Kidney epithelial cell (primary cell): ENCODE data around the gene ZNF438. TPM values are rescaled to one million over a fixed set of nuclear protein-coding genes. Genes with fewer than 3 reads are reported as not detected.

Experiments
- DNase-seq: peaks from one replicate; pipeline ENCODE4 v3.0.0-alpha.2; 2010; ENCODE audit warnings: low read depth
- H3K27me3 ChIP-seq: 2 replicates; pipeline ENCODE4 v1.6.0; 2011; ENCODE audit warnings: low read length; ENCODE audit not compliant: control insufficient read depth, insufficient read depth
- H3K36me3 ChIP-seq: 2 replicates; pipeline ENCODE4 v1.5.1; 2011; ENCODE audit warnings: low read length; ENCODE audit not compliant: control insufficient read depth, insufficient read depth
- H3K4me3 ChIP-seq: 2 replicates; pipeline ENCODE4 v1.5.1; 2011; ENCODE audit warnings: low read depth, mild to moderate bottlenecking, control low read depth, low read length
- total RNA-seq: library from RNA; depleted of rRNA; stranded (reverse); fragments of >200 nt; gene quantifications from 2 replicates; pipeline ENCODE4 v1.2.3, GENCODE V29; 2015
- TF ChIP-seq, protein P1 (sequence below): IDR thresholded peaks from 2 replicates; pipeline ENCODE4 v1.5.1; 2011; ENCODE audit warnings: mild to moderate bottlenecking, moderate library complexity, low read length, control low read depth, inconsistent platforms; ENCODE audit not compliant: insufficient read depth, poor library complexity, severe bottlenecking

The ZNF438 gene
- total RNA-seq, 1 donor from 2014 or later = 3.3 TPM

DNA sequence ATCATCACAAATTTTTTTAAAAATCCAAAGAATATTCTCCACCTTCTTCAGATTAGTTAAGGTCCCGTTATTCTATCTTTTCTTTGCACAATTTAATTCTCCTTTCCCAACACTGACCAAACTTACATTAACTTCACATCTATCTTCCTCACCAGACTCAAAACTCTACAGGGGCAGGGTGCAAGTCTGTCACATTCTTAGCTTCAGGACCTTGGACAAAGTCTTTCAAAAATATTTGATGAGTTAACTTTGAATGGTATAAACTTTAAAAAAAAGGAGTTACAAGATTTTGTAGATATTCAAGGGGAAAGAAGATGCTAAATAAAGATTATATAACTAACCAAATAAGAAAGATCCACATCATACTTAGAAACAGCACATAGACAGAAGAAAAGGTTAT lies 132.7 kb downstream of the ZNF438 start:
- Histone ChIP-seq H3K27me3 (no peaks in the 10 kb centered on the region), H3K36me3 (no peaks in the 10 kb centered on the region), H3K4me3 (no peak overlapping the region)
- TF ChIP-seq, protein P1, sequence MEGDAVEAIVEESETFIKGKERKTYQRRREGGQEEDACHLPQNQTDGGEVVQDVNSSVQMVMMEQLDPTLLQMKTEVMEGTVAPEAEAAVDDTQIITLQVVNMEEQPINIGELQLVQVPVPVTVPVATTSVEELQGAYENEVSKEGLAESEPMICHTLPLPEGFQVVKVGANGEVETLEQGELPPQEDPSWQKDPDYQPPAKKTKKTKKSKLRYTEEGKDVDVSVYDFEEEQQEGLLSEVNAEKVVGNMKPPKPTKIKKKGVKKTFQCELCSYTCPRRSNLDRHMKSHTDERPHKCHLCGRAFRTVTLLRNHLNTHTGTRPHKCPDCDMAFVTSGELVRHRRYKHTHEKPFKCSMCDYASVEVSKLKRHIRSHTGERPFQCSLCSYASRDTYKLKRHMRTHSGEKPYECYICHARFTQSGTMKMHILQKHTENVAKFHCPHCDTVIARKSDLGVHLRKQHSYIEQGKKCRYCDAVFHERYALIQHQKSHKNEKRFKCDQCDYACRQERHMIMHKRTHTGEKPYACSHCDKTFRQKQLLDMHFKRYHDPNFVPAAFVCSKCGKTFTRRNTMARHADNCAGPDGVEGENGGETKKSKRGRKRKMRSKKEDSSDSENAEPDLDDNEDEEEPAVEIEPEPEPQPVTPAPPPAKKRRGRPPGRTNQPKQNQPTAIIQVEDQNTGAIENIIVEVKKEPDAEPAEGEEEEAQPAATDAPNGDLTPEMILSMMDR = no peak
- no peak for DNase-seq

DNA sequence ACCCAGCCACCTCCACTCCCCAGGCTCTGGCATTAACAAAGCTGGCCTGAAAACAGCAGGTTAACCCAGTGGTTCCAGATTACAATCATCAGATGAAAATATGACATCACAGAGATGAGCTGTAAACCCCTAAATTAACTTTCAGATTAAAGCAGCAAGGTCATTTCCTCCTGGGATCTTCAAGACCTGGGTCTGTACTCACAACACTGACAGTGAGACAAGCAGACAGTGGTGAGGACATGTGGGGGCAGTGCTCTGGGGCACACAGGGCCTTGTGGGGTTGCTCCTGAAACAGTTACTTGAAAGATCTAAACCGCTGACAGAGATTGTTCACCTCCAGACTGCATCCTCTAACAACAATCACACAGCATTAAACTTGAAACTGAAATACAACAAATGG lies 134.1 kb downstream of the ZNF438 start:
- H3K27me3 ChIP-seq = no peaks in the 10 kb centered on the region
- H3K36me3 ChIP-seq = no peaks in the 10 kb centered on the region
- TF ChIP-seq, protein P1 = no peak
- DNase-seq = no peak
- no peak overlapping the region for H3K4me3 ChIP-seq

DNA sequence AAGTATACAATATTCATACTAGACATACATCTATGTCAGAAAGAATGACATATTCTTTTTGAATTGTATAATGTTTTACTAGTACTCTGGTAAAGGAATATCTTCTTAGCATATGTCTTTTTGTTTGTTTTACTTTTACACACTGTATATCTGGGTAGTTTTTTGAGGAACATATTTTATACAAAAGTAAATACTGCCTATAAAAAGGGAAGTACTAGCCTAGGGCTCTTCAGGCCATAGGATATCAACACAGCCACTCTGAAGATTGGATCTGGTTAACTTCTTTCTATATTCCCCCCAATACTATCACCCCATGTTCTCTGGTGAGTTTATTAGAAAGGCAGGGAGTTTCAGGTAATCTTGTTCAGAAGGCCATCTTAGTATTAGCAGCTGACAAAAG lies 134.6 kb downstream of the ZNF438 start:
- H3K4me3 ChIP-seq = no peak overlapping the region
- no peak for DNase-seq
- H3K36me3 ChIP-seq = no peaks in the 10 kb centered on the region
- H3K27me3 ChIP-seq = no peaks in the 10 kb centered on the region
- TF ChIP-seq, protein P1 = no peak

- TF ChIP-seq, protein P1 = no peak
- H3K27me3 ChIP-seq = no peaks in the 10 kb centered on the region
- no peak for DNase-seq
- H3K36me3 ChIP-seq = no peaks in the 10 kb centered on the region
- no peak overlapping the region for H3K4me3 ChIP-seq
These were observed 137.4 kb downstream of the ZNF438 start for GRCh38 chr10:30894221-30894620.

DNA sequence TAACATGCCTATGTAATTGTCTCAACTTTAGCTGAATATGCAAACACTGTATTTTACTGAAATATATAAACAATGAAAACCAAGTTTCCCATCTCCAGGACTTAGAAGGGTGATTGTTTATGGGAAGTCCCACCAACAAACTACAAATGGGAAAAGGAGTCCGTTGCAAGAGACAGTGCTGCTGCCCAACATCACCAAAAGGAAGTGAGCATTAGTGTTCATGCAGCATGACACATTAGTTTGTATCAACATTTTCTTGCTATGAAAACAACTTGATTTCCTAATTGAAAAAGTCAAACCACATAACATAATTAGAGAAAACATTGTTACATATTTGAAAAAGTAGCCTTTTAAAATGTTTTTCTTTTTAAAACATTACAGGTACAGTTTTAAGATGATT lies 138.5 kb downstream of the ZNF438 start:
- no peak overlapping the region for H3K4me3 ChIP-seq
- TF ChIP-seq, protein P1 = no peak

GRCh38 chr10:30887839-30888238 lies 143.8 kb downstream of the ZNF438 start:
- no peaks in the 10 kb centered on the region for H3K36me3 ChIP-seq
- no peak overlapping the region for H3K4me3 ChIP-seq
- no peaks in the 10 kb centered on the region for H3K27me3 ChIP-seq
- no peak for DNase-seq
- TF ChIP-seq, protein P1 = no peak

More for the DNA sequence above, 138.5 kb downstream of the ZNF438 start:
- H3K27me3 ChIP-seq = no peaks in the 10 kb centered on the region
- DNase-seq = no peak
- no peaks in the 10 kb centered on the region for H3K36me3 ChIP-seq
